DND-41 (cell line): ENCODE data around the gene STAC.

Experiments used
- ATAC-seq: fragments of 200-7000 bp; cut with Tn5 transposase; 3 replicates; pipeline ENCODE4 v1.9.1; 2021; ENCODE audit warnings: low read depth; ENCODE audit not compliant: insufficient read depth
- DNase-seq: peaks from one replicate; pipeline ENCODE4 v3.0.0-alpha.2; 2020
- H2AFZ ChIP-seq: 2 replicates; pipeline ENCODE4 v1.6.0; 2012; ENCODE audit warnings: low read depth, low read length
- H3K27ac ChIP-seq: 2 replicates; pipeline ENCODE4 v1.5.1; 2012; ENCODE audit warnings: low read length, inconsistent platforms
- H3K27me3 ChIP-seq: fragments of 200-600 bp; sonication (generic); 2 replicates; pipeline ENCODE4 v1.6.0; 2012; ENCODE audit warnings: low read length, mild to moderate bottlenecking, inconsistent platforms; ENCODE audit not compliant: insufficient read depth, poor library complexity
- H3K36me3 ChIP-seq: 2 replicates; pipeline ENCODE4 v1.5.1; 2012; ENCODE audit warnings: low read length, inconsistent platforms; ENCODE audit not compliant: insufficient read depth
- H3K4me1 ChIP-seq: 2 replicates; pipeline ENCODE4 v1.5.1; 2012; ENCODE audit warnings: mild to moderate bottlenecking, low read length; ENCODE audit not compliant: insufficient read depth
- H3K4me2 ChIP-seq: 2 replicates; pipeline ENCODE4 v1.6.0; 2012; ENCODE audit warnings: mild to moderate bottlenecking, moderate library complexity, low read length, inconsistent platforms; ENCODE audit not compliant: insufficient read depth
- H3K4me3 ChIP-seq, 2 experiments: fragments of 200-600 bp in 1 of 2; shearing (Covaris generic) in 1 of 2; 2 replicates each; pipeline ENCODE4 v1.5.1; 2012 to 2016; ENCODE audit warnings: inconsistent platforms in 2 of 2, low read length in 2 of 2, mild to moderate bottlenecking in 2 of 2, low read depth in 1 of 2, moderate library complexity in 1 of 2
- H3K79me2 ChIP-seq: 2 replicates; pipeline ENCODE4 v1.6.0; 2012; ENCODE audit warnings: low read length, inconsistent platforms; ENCODE audit not compliant: insufficient read depth
- H3K9ac ChIP-seq: 2 replicates; pipeline ENCODE4 v1.6.0; 2012; ENCODE audit warnings: low read depth, mild to moderate bottlenecking, inconsistent platforms, low read length, moderate library complexity
- H3K9me3 ChIP-seq: 2 replicates; pipeline ENCODE4 v1.5.1; 2012; ENCODE audit warnings: low read length, moderate library complexity, mild to moderate bottlenecking, inconsistent platforms; ENCODE audit not compliant: insufficient read depth, severe bottlenecking
- H4K20me1 ChIP-seq: 2 replicates; pipeline ENCODE4 v1.6.0; 2012; ENCODE audit warnings: low read length; ENCODE audit not compliant: insufficient read depth
- CTCF ChIP-seq: IDR thresholded peaks from 2 replicates; pipeline ENCODE4 v1.5.1; 2012; ENCODE audit warnings: borderline replicate concordance, low read length, moderate library complexity, mild to moderate bottlenecking; ENCODE audit not compliant: poor library complexity, severe bottlenecking; ENCODE audit errors: extremely low read depth
- EZH2 ChIP-seq: IDR thresholded peaks from 3 replicates; pipeline ENCODE4 v1.6.1; 2012; ENCODE audit warnings: borderline replicate concordance, low read depth, mild to moderate bottlenecking, moderate library complexity, low read length, inconsistent platforms; ENCODE audit not compliant: severe bottlenecking

The STAC gene

GRCh38 chr3:36487616-36488015, 107.3 kb downstream of the STAC start:
- Histone ChIP-seq H3K4me1 (no peaks in the 10 kb centered on the region), H4K20me1 (no peaks in the 10 kb centered on the region), H2AFZ (no peak overlapping the region), H3K9me3 (no peaks in the 10 kb centered on the region), H3K79me2 (no peaks in the 10 kb centered on the region), H3K4me3 (no peak overlapping the region), H3K9ac (no peak overlapping the region), H3K27me3 (no peaks in the 10 kb centered on the region), H3K4me2 (no peak overlapping the region), H3K36me3 (no peaks in the 10 kb centered on the region), H3K27ac (no peak overlapping the region)
- no peak for DNase-seq
- no peak for ATAC-seq
- no peak for TF ChIP-seq EZH2
- TF ChIP-seq CTCF: no peak

- ATAC-seq (no peak), DNase-seq (no peak)
- H3K4me1 ChIP-seq: no peaks in the 10 kb centered on the region
- no peak overlapping the region for H3K9ac ChIP-seq
- no peak overlapping the region for H3K4me3 ChIP-seq
- no peaks in the 10 kb centered on the region for H4K20me1 ChIP-seq
- no peaks in the 10 kb centered on the region for H3K36me3 ChIP-seq
- no peaks in the 10 kb centered on the region for H3K9me3 ChIP-seq
- no peak overlapping the region for H3K4me2 ChIP-seq
- no peak overlapping the region for H2AFZ ChIP-seq
- no peaks in the 10 kb centered on the region for H3K79me2 ChIP-seq
- TF ChIP-seq CTCF: no peak
- TF ChIP-seq EZH2: no peak
- no peak overlapping the region for H3K27ac ChIP-seq
- H3K27me3 ChIP-seq: no peaks in the 10 kb centered on the region
These were observed 107.9 kb downstream of the STAC start for GRCh38 chr3:36488077-36488789.

- Histone ChIP-seq H3K4me2 (no peak overlapping the region), H3K79me2 (no peaks in the 10 kb centered on the region)
These were observed 108.8 kb downstream of the STAC start for GRCh38 chr3:36489101-36489500.

More at GRCh38 chr3:36489101-36489500, 108.8 kb downstream of the STAC start:
- H4K20me1 ChIP-seq: no peaks in the 10 kb centered on the region
- no peak overlapping the region for H3K9ac ChIP-seq
- no peak overlapping the region for H3K27ac ChIP-seq
- H2AFZ ChIP-seq: no peak overlapping the region
- TF ChIP-seq EZH2: no peak
- no peak for TF ChIP-seq CTCF
- ATAC-seq (no peak), DNase-seq (no peak)
- H3K4me3 ChIP-seq: no peak overlapping the region
- no peaks in the 10 kb centered on the region for H3K9me3 ChIP-seq
- no peaks in the 10 kb centered on the region for H3K27me3 ChIP-seq
- no peaks in the 10 kb centered on the region for H3K4me1 ChIP-seq
- H3K36me3 ChIP-seq: no peaks in the 10 kb centered on the region
